ENCODE measurements around the gene RSPRY1.

The RSPRY1 gene

DNA sequence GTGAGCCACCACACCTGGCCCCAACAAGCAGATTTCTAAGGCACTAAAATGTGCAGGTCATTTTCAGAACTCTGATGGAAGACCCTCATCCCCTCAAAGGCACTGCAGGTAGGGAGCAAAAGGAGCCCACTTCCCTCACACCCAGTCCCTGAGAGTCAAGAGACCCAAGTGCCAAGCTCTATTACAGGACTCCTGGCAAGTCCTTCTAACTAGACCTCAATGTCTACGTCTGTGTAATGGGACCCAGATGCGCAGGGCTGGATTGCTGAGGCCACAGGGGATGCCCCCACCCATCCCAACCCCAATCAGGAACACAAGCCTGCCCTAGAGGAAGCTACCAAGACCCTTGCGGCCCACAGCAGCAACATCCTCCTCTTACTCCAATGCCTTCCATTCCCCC lies 95.7 kb downstream of the RSPRY1 start:
- DNase-seq (ENCODE audit: extremely low read depth, insufficient read length): no peak
- TF ChIP-seq, protein P1, sequence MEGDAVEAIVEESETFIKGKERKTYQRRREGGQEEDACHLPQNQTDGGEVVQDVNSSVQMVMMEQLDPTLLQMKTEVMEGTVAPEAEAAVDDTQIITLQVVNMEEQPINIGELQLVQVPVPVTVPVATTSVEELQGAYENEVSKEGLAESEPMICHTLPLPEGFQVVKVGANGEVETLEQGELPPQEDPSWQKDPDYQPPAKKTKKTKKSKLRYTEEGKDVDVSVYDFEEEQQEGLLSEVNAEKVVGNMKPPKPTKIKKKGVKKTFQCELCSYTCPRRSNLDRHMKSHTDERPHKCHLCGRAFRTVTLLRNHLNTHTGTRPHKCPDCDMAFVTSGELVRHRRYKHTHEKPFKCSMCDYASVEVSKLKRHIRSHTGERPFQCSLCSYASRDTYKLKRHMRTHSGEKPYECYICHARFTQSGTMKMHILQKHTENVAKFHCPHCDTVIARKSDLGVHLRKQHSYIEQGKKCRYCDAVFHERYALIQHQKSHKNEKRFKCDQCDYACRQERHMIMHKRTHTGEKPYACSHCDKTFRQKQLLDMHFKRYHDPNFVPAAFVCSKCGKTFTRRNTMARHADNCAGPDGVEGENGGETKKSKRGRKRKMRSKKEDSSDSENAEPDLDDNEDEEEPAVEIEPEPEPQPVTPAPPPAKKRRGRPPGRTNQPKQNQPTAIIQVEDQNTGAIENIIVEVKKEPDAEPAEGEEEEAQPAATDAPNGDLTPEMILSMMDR (IDR thresholded peaks at IDR 0.05; ENCODE audit: insufficient read depth, low read length, poor library complexity, severe bottlenecking): no peak
- Histone ChIP-seq H3K4me3 (replicated peaks; ENCODE audit: low read depth, low read length) (no peak overlapping the region), H3K36me3 (ENCODE audit: control insufficient read depth, insufficient read depth, low read length) (no peaks in the 10 kb centered on the region), H3K27me3 (replicated peaks; ENCODE audit: control insufficient read depth, insufficient read depth, low read length) (no peaks in the 10 kb centered on the region; the same call in 1 of the 2 replicates)

DNA sequence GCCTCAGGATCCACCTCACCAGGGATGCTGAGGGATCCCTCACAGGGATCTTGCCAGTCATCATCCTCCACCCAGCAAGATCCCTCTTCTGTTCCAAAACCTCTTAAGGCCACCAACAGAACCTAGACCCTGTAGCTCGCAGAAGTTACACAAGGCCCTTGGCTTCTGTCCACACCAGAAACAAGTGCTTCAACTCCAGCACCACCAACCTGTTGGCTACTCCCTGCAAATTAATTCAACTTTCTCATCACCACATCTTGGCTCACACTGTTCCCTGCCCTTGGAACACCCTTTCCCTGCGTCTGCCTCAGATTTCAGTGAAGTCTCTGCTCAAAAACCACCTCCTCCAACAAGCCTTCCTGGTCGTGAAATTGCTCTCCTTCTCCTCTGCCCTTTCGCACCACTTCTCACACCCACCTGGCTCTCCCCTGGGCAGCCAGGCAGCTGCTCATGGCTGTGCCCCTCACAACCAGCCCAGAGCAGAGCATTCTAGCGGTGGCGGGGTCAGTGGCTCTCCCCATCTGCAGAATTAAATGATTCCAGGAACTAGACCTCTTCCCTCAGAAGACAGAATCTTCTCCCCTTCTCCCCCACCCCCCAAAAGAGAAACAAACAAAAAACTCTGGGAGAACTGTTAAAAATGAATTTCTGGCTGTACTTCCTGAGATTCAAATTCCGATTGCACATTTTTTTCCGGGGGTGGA lies 96.5 kb downstream of the RSPRY1 start:
- DNase-seq (ENCODE audit: extremely low read depth, insufficient read length): no peak
- H3K27me3 ChIP-seq (replicated peaks; ENCODE audit: control insufficient read depth, insufficient read depth, low read length): no peaks in the 10 kb centered on the region; the same call in 1 of the 2 replicates
- no peaks in the 10 kb centered on the region for H3K36me3 ChIP-seq (ENCODE audit: control insufficient read depth, insufficient read depth, low read length)
- no peak overlapping the region for H3K4me3 ChIP-seq (replicated peaks; ENCODE audit: low read depth, low read length)
- TF ChIP-seq, protein P1 (IDR thresholded peaks at IDR 0.05; ENCODE audit: insufficient read depth, low read length, poor library complexity, severe bottlenecking): no peak

DNA sequence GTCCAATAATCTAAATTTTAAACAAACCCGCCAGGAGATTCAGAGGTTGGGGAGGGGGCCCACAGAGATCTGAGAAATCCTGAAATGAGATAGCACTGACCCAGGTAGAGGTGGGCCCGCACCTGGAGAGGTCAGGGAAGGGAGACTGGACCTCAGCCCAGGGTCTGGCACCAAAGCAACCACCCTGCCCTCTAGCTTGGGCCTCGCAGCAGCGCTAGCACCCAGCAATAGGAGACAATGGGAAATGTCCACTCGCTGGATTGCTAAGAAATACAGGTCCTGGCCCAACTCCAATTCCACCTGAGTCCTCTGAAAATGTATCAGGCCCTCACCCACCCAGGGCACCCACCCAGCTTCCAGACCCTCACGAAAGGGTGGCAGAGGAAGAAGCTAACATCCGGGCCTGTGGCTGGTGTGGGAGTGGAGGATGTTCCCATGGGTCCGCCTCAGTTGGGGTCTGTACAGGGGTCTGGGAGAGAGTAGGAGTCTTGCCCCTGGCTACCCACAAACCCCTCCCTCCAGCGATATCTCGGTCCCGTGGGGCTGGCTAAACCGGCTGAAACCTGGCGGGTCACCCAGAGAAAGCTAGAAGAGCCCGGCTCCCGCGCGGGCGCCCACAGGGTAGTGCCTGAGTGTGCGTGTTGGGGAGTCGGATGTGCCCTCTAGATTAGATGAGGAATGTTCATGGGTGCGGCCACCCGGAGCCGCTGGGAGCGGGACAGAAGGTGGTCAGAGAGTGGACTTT lies 97.3 kb downstream of the RSPRY1 start:
- H3K4me3 ChIP-seq (replicated peaks; ENCODE audit: low read depth, low read length): no peak overlapping the region
- H3K27me3 ChIP-seq (replicated peaks; ENCODE audit: control insufficient read depth, insufficient read depth, low read length): no peaks in the 10 kb centered on the region; the same call in 1 of the 2 replicates
- DNase-seq (ENCODE audit: extremely low read depth, insufficient read length): no peak
- no peaks in the 10 kb centered on the region for H3K36me3 ChIP-seq (ENCODE audit: control insufficient read depth, insufficient read depth, low read length)
- TF ChIP-seq, protein P1 (IDR thresholded peaks at IDR 0.05; ENCODE audit: insufficient read depth, low read length, poor library complexity, severe bottlenecking): no peak

DNA sequence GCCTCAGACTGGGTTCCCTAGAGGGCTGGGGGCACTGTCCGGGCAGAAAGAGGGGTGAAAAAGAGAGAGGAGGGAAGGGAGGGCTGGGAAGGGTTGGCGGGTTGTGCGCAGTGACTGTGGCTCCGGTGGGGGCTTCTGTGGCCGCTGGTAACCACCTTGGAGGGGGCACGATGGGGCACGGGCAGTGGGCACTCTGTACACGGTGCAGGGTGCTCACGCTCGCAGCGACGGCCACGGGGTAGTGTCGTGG lies 97.8 kb downstream of the RSPRY1 start:
- H3K4me3 ChIP-seq (replicated peaks; ENCODE audit: low read depth, low read length): no peak overlapping the region
- DNase-seq (ENCODE audit: extremely low read depth, insufficient read length): no peak
- H3K36me3 ChIP-seq (ENCODE audit: control insufficient read depth, insufficient read depth, low read length): no peaks in the 10 kb centered on the region
- TF ChIP-seq, protein P1 (IDR thresholded peaks at IDR 0.05; ENCODE audit: insufficient read depth, low read length, poor library complexity, severe bottlenecking): no peak
- H3K27me3 ChIP-seq (replicated peaks; ENCODE audit: control insufficient read depth, insufficient read depth, low read length): no peaks in the 10 kb centered on the region; the same call in 1 of the 2 replicates

DNA sequence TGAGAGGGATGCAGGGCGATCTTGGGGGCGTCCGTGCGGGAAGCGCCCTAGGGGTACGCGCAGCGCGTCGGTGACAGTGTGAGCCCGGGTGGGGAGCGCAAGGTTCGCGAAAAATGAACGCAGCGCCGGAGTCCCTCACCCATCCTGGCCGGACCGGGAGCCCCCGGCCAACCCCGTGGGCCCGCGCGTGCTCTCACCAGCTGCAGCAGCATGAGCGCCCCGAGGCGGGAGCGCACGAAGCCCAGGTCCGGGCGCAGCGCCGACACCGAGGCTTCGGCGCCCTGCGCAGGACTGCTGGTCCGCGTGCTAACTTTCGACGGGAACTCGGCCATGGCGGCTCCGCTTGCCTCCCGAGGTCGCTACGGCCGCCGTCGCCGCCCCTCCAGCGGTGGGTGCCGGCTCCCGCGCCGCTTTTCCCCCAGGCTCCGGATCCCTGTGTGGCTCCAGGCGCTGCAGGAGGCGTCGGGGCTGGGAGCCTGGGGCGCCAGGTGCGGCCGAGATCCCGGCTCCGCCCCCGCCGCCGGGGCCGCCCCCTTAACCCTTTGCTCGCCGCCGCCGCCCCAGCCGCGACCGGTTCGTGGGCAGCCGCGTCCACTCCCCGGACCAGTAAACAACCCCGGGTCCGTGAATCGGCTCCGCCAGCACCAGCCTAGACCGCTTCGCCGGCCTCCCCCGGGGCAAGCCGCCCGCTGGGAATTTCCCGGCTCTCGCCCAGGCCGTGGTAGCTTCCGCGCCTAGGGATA lies 98.3 kb downstream of the RSPRY1 start, which contains the start of gene PLLP:
TSS of gene PLLP (minus strand) at position 464 of the 743 bp plus-strand sequence. CDS start at position 332, 132 bp downstream.
- no peaks in the 10 kb centered on the region; the same call in 1 of the 2 replicates for H3K27me3 ChIP-seq (replicated peaks; ENCODE audit: control insufficient read depth, insufficient read depth, low read length)
- TF ChIP-seq, protein P1 (IDR thresholded peaks at IDR 0.05; ENCODE audit: insufficient read depth, low read length, poor library complexity, severe bottlenecking): no peak
- peak; percentile 55 for DNase-seq (ENCODE audit: extremely low read depth, insufficient read length)
- peak within 1 kb of the TSS; percentile 60 for H3K4me3 ChIP-seq (replicated peaks; ENCODE audit: low read depth, low read length)
- no peaks in the 10 kb centered on the region for H3K36me3 ChIP-seq (ENCODE audit: control insufficient read depth, insufficient read depth, low read length)

Measured in GM06990 (cell line).